IMR-90 (cell line): ENCODE results near the gene KRTAP9-1. TPM values are rescaled to one million over a fixed set of nuclear protein-coding genes. Genes with fewer than 3 reads are reported as not detected.
"Not testable (repeated sequence)": the region's sequence is repeated elsewhere in the genome, so short reads cannot be mapped to it uniquely, and the experiment has no call there.

Experiments used
- ATAC-seq: fragments of 200-7000 bp; cut with Tn5 transposase; 2 replicates; pipeline ENCODE4 v1.9.1; 2020; ENCODE audit warnings: low read depth, mild to moderate bottlenecking, moderate library complexity
- BruUV-seq: library from RNA; stranded (reverse); fragments of 400-500 nt; replicated peaks from 2 replicates; lab custom pipeline; 2021; lab: Mats Ljungman, UMichigan
- CTCF ChIA-PET: fragments of 300-600 bp; formaldehyde crosslinking; extraction: SDS; loops from one replicate; lab custom pipeline; 2021; ENCODE audit warnings: antibody characterized with exemption; lab: Yijun Ruan, JAX
- POLR2A ChIA-PET: fragments of 300-600 bp; sonication (Branson Sonifier 250); formaldehyde crosslinking; loops from one replicate; lab custom pipeline; 2022; ENCODE audit warnings: antibody characterized with exemption; ENCODE audit not compliant: unreplicated experiment; lab: Charles Lee
- DNase-seq: peaks from one replicate; pipeline ENCODE4 v3.0.0; 2013
- H2AFZ ChIP-seq: replicated peaks from 2 replicates; pipeline ENCODE3; 2013; ENCODE audit warnings: low read length, mild to moderate bottlenecking; ENCODE audit not compliant: poor library complexity
- H2AK5ac ChIP-seq: 2 replicates; pipeline ENCODE4 v1.6.1; 2013; ENCODE audit warnings: low read depth, low read length, inconsistent platforms
- H2AK9ac ChIP-seq: replicated peaks from 2 replicates; pipeline ENCODE3; 2013; ENCODE audit warnings: mild to moderate bottlenecking, low read depth, low read length, moderate library complexity; ENCODE audit not compliant: poor library complexity
- H2BK120ac ChIP-seq: 2 replicates; pipeline ENCODE4 v1.6.1; 2013; ENCODE audit warnings: low read depth, low read length, inconsistent platforms
- H2BK15ac ChIP-seq: 3 replicates; pipeline ENCODE4 v1.6.1; 2013; ENCODE audit warnings: low read depth, low read length, inconsistent platforms
- H2BK20ac ChIP-seq: 2 replicates; pipeline ENCODE4 v1.6.1; 2013; ENCODE audit warnings: low read depth, mild to moderate bottlenecking, inconsistent platforms, low read length, moderate library complexity
- H2BK5ac ChIP-seq: 2 replicates; pipeline ENCODE4 v1.6.1; 2013; ENCODE audit warnings: mild to moderate bottlenecking, low read depth, low read length, inconsistent platforms; ENCODE audit not compliant: poor library complexity, severe bottlenecking
- H3K14ac ChIP-seq: replicated peaks from 2 replicates; pipeline ENCODE4 v1.6.1; 2013; ENCODE audit warnings: low read depth, low read length, inconsistent platforms
- H3K18ac ChIP-seq: 2 replicates; pipeline ENCODE4 v1.6.1; 2013; ENCODE audit warnings: low read depth, low read length, control low read depth
- H3K23ac ChIP-seq: 2 replicates; pipeline ENCODE4 v1.6.1; 2013; ENCODE audit warnings: low read depth, low read length, inconsistent platforms
- H3K27ac ChIP-seq: 2 replicates; pipeline ENCODE4 v1.5.1; 2013; ENCODE audit warnings: mild to moderate bottlenecking, control low read depth, low read length; ENCODE audit not compliant: insufficient read depth
- H3K27me3 ChIP-seq: 2 replicates; pipeline ENCODE4 v1.6.1; 2013; ENCODE audit warnings: low read length; ENCODE audit not compliant: control insufficient read depth, insufficient read depth
- H3K36me3 ChIP-seq: 2 replicates; pipeline ENCODE4 v1.6.1; 2013; ENCODE audit warnings: low read length, mixed read lengths; ENCODE audit not compliant: control insufficient read depth, insufficient read depth
- H3K4ac ChIP-seq: 2 replicates; pipeline ENCODE4 v1.6.1; 2013; ENCODE audit warnings: low read depth, low read length, inconsistent platforms
- H3K4me1 ChIP-seq: 2 replicates; pipeline ENCODE4 v1.6.1; 2013; ENCODE audit warnings: low read length, mixed read lengths; ENCODE audit not compliant: control insufficient read depth, insufficient read depth
- H3K4me2 ChIP-seq: 2 replicates; pipeline ENCODE4 v1.6.1; 2013; ENCODE audit warnings: low read depth, mild to moderate bottlenecking, control low read depth, low read length, moderate library complexity
- H3K4me3 ChIP-seq: 2 replicates; pipeline ENCODE4 v1.5.1; 2013; ENCODE audit warnings: low read depth, mild to moderate bottlenecking, control low read depth, low read length, moderate library complexity; ENCODE audit not compliant: insufficient read depth
- H3K56ac ChIP-seq: 2 replicates; pipeline ENCODE4 v1.6.1; 2013; ENCODE audit warnings: low read length, inconsistent platforms; ENCODE audit not compliant: insufficient read depth; ENCODE audit errors: extremely low read depth
- H3K79me1 ChIP-seq, 2 experiments: 2 replicates each; pipeline ENCODE4 v1.6.1; 2013; ENCODE audit warnings: low read length in 2 of 2, inconsistent platforms in 1 of 2, low read depth in 1 of 2
- H3K9ac ChIP-seq: 2 replicates; pipeline ENCODE4 v1.6.1; 2013; ENCODE audit warnings: low read depth, low read length, control low read depth
- H3K9me1 ChIP-seq: 2 replicates; pipeline ENCODE4 v1.6.1; 2013; ENCODE audit warnings: low read length, inconsistent platforms; ENCODE audit not compliant: insufficient read depth
- H3K9me3 ChIP-seq: 2 replicates; pipeline ENCODE4 v1.6.1; 2013; ENCODE audit warnings: low read length; ENCODE audit not compliant: control insufficient read depth, insufficient read depth
- H4K20me1 ChIP-seq: 2 replicates; pipeline ENCODE4 v1.6.1; 2013; ENCODE audit warnings: low read length, inconsistent platforms; ENCODE audit not compliant: insufficient read depth
- H4K5ac ChIP-seq: 2 replicates; pipeline ENCODE4 v1.6.1; 2013; ENCODE audit warnings: mild to moderate bottlenecking, low read depth, low read length, control low read depth
- H4K8ac ChIP-seq, 2 experiments: 2 replicates each; pipeline ENCODE4 v1.6.1; 2013; ENCODE audit warnings: low read depth in 2 of 2, low read length in 2 of 2, control low read depth in 1 of 2, inconsistent platforms in 1 of 2
- H4K91ac ChIP-seq: 2 replicates; pipeline ENCODE4 v1.6.1; 2013; ENCODE audit warnings: low read depth, low read length, inconsistent platforms; ENCODE audit not compliant: insufficient read depth
- WGBS, 2 experiments: methylation state at CpG; one replicate each; pipeline versions ENCODE4 v1.1.5 to v1.1.7; 2013; ENCODE audit warnings: missing lambda C conversion rate in 2 of 2; ENCODE audit not compliant: insufficient read length in 1 of 2; ENCODE audit errors: extremely low coverage in 2 of 2; 5-methylcytosine and 5-hydroxymethylcytosine counted together
- dilution Hi-C: fragments of 300-500 bp; cut with HindIII; formaldehyde crosslinking; loops from one replicate; pipeline ENCODE4 v1.14.3; 2018; ENCODE audit warnings: low sequenced_read_pairs; ENCODE audit not compliant: unreplicated experiment
- in situ Hi-C: fragments of 300-500 bp; cut with MboI; formaldehyde crosslinking; loops from 3 replicates; pipeline ENCODE4 v1.14.3; 2019; ENCODE audit warnings: low sequenced_read_pairs, inconsistent platforms, mixed read lengths
- intact Hi-C: fragments of 100-400 bp; cut with micrococcal nuclease; formaldehyde crosslinking; loops from 2 replicates; pipeline ENCODE4 v1.10.0; 2022
- polyA plus RNA-seq, 3 experiments: library from polyadenylated mRNA; depleted of rRNA; stranded (reverse); fragments of >200 nt; gene quantifications; 2 replicates each; pipeline ENCODE4 v1.2.3, GENCODE V29; 2012; ENCODE audit warnings: low replicate concordance in 1 of 3
- total RNA-seq: library from RNA; depleted of rRNA; stranded (reverse); fragments of >200 nt; gene quantifications from 2 replicates; pipeline ENCODE4 v1.2.3, GENCODE V29; 2012

The KRTAP9-1 gene
- total and polyA plus RNA-seq, 2 of the 4 experiments (the other 2 are of a cell fraction) = not detected

DNA sequence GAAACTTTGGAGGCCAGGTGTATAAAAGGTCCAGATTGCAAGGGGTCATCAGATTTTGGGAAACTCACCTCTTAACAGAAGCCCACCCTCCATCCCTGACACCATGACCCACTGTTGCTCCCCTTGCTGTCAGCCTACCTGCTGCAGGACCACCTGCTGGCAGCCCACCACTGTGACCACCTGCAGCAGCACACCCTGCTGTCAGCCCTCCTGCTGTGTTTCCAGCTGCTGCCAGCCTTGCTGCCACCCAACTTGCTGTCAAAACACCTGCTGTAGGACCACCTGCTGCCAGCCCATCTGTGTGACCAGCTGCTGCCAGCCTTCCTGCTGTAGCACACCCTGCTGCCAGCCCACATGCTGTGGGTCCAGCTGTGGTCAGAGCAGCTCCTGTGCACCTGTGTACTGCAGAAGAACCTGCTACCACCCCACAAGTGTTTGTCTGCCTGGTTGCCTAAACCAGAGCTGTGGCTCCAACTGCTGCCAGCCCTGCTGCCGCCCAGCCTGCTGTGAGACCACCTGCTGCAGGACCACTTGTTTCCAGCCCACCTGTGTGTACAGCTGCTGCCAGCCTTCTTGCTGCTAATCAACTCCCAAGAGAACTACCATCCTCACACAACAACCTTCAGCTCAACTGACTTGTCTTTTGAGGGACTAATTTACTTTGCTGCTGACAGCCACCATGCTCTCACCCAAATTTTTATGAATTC lies 42.9 kb downstream of the KRTAP9-1 start, which contains the start of gene KRTAP9-3:
Gene KRTAP9-3 (plus strand): TSS at position 51 of the 707 bp plus-strand sequence. CDS start 53 bp downstream, at position 104.
- CTCF ChIA-PET, POLR2A ChIA-PET, H3K14ac ChIP-seq, H3K79me1 ChIP-seq, H3K27me3 ChIP-seq, H2AK5ac ChIP-seq, H3K36me3 ChIP-seq, dilution Hi-C loops, H3K27ac ChIP-seq, H2AK9ac ChIP-seq, H3K4ac ChIP-seq, H3K23ac ChIP-seq, H3K9ac ChIP-seq, H3K9me3 ChIP-seq, intact Hi-C loops, BruUV-seq, H2AFZ ChIP-seq, H2BK20ac ChIP-seq, H2BK5ac ChIP-seq, H4K20me1 ChIP-seq, DNase-seq, H3K4me1 ChIP-seq, H4K91ac ChIP-seq, H3K4me2 ChIP-seq, in situ Hi-C loops, H3K56ac ChIP-seq, ATAC-seq, H2BK120ac ChIP-seq, H3K18ac ChIP-seq, H4K8ac ChIP-seq, H3K4me3 ChIP-seq, H3K9me1 ChIP-seq, H2BK15ac ChIP-seq, H4K5ac ChIP-seq: not testable (repeated sequence)
- WGBS, 2 experiments = no CpG with 5 or more reads among the region's 1 CpG

DNA sequence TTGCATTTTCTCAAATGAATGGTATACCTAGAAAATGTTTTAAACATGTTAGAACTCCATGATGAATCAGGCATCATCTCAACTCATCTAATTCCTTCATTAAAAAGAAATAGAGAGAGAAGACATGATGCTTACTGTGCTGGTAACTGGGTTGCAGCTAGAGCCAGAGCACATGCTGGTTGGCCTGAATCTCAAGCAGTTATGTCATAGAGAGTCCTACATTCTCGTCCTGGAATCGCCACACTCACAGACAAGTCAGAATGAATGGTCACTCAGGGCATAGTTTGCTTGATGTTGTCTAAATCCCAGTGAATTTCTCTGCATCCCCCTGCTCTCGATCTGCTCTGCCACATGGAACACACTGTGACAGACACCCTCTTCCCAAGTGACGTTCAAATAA lies 47.4 kb downstream of the KRTAP9-1 start:
- not testable (repeated sequence) for H2BK20ac ChIP-seq, H4K91ac ChIP-seq, BruUV-seq

More for the DNA sequence above, 47.4 kb downstream of the KRTAP9-1 start:
- H2AFZ ChIP-seq, H3K9me3 ChIP-seq, H2AK5ac ChIP-seq, H3K4me1 ChIP-seq, intact Hi-C loops, H3K4me3 ChIP-seq, H4K20me1 ChIP-seq, H3K27ac ChIP-seq, H3K23ac ChIP-seq, H3K9ac ChIP-seq, H2AK9ac ChIP-seq, POLR2A ChIA-PET, H3K4ac ChIP-seq, ATAC-seq, H4K8ac ChIP-seq, H3K18ac ChIP-seq, CTCF ChIA-PET, dilution Hi-C loops, H3K4me2 ChIP-seq, in situ Hi-C loops, H4K5ac ChIP-seq, DNase-seq, H3K36me3 ChIP-seq, H3K56ac ChIP-seq, H3K27me3 ChIP-seq, H3K79me1 ChIP-seq, H2BK5ac ChIP-seq, H2BK15ac ChIP-seq, H3K14ac ChIP-seq, H2BK120ac ChIP-seq, H3K9me1 ChIP-seq: not testable (repeated sequence)
- WGBS, 2 experiments = no CpG with 5 or more reads among the region's 4 CpGs
